Measurements from ENCODE around the gene SDK1.

Gene SDK1

GRCh38 chr7:4139656-4140625 is 838.9 kb downstream of the SDK1 start:
- DNase-seq (ENCODE audit: low spot score): no peak
- in situ Hi-C loops (cut with MboI; ENCODE audit: low pct_unique_long_range_greater_than_20kb, low sequenced_read_pairs, unreplicated experiment): no loop called here
- no peak for TF ChIP-seq CTCF (IDR thresholded peaks at IDR 0.05; ENCODE audit: extremely low read depth, insufficient read depth, missing control alignments)

- in situ Hi-C loops (cut with MboI; ENCODE audit: low pct_unique_long_range_greater_than_20kb, low sequenced_read_pairs, unreplicated experiment): no loop called here
- no peak for TF ChIP-seq CTCF (IDR thresholded peaks at IDR 0.05; ENCODE audit: extremely low read depth, insufficient read depth, missing control alignments)
- no peak for DNase-seq (ENCODE audit: low spot score)
Observed at GRCh38 chr7:4140933-4141332, 839.9 kb downstream of the SDK1 start.

GRCh38 chr7:4143006-4143405 is 842.0 kb downstream of the SDK1 start:
- in situ Hi-C loops (cut with MboI; ENCODE audit: low pct_unique_long_range_greater_than_20kb, low sequenced_read_pairs, unreplicated experiment): no loop called here
- no peak for DNase-seq (ENCODE audit: low spot score)
- no peak for TF ChIP-seq CTCF (IDR thresholded peaks at IDR 0.05; ENCODE audit: extremely low read depth, insufficient read depth, missing control alignments)

DNA sequence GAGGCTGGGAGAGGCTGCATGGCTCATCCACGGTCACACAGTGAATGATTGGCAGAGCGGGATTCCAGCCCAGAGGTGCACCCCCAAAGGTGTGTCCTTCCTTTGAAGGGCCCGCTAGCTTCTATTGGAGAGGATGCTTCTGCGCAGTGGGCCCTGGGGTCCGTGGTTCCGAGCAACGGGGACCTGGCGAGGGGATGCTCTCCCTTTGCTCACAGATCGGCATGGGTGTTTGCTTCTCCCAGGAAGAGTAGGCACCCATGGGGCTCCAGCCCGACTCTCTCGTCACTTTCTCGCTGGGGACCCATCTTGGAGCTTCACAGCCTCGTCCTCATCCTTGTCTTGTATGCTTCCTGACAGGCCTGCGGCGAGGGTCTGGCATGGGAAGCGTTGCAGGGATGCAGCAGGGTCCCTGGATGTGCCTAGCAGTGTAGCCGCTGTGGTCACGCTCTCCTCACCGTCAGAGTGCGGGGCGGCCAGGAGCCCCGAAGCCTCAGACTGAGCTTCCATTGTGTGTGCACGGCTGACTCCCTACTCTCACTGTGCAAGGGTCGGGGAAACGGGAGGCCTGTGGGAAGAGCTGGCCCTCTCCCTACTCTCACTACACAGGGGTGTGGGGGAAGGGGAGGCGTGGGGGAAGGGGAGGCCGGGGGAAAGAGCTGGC is 842.6 kb downstream of the SDK1 start:
- no peak for TF ChIP-seq CTCF (IDR thresholded peaks at IDR 0.05; ENCODE audit: extremely low read depth, insufficient read depth, missing control alignments)
- no peak for DNase-seq (ENCODE audit: low spot score)
- in situ Hi-C loops (cut with MboI; ENCODE audit: low pct_unique_long_range_greater_than_20kb, low sequenced_read_pairs, unreplicated experiment): no loop called here

GRCh38 chr7:4144172-4144701 is 843.2 kb downstream of the SDK1 start:
- DNase-seq (ENCODE audit: low spot score): no peak
- no peak for TF ChIP-seq CTCF (IDR thresholded peaks at IDR 0.05; ENCODE audit: extremely low read depth, insufficient read depth, missing control alignments)
- in situ Hi-C loops (cut with MboI; ENCODE audit: low pct_unique_long_range_greater_than_20kb, low sequenced_read_pairs, unreplicated experiment): no loop called here

DNA sequence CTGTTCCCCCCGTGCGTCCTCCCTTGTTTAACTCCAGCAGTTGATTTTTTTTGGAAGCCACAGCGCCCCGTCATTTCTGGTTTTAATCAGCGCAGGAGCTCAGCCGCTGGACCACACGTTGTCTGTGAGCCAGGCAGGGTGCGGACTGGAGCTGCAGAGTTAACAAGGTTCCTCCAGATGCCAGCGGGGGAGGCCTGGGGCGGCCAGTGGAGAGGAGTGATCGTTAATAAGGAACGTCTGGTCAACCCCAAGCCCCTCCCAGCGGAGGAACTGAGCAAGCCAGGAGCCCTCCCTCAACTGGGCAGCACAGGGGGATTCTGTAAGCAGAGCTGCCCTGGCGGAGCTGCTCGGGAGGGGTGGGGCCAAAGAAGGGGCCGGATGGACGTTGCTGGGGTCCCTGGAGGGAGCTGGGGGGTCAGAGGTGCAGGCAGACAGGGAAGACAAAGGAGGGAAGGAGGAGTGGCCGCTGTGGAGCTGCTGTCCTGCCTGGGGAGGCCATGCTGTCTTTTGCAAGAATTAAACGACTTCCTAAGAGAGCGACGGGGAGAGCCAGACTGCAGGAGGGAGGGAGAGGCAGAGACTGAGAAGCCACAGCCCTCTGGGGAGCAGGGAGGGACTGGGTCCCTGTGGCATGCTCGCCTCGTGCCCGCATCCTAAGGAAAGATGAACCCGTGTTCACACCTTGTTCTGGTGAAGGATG is 843.9 kb downstream of the SDK1 start:
- in situ Hi-C loops (cut with MboI; ENCODE audit: low pct_unique_long_range_greater_than_20kb, low sequenced_read_pairs, unreplicated experiment): no loop called here
- TF ChIP-seq CTCF (IDR thresholded peaks at IDR 0.05; ENCODE audit: extremely low read depth, insufficient read depth, missing control alignments): no peak
- DNase-seq (ENCODE audit: low spot score): no peak
